SH-SY5Y (cell line): Measurements from ENCODE around the gene TMIGD1.

Experiments used
- GATA2 ChIP-seq: IDR thresholded peaks from 2 replicates; pipeline ENCODE4 v1.6.1; 2011; ENCODE audit warnings: mild to moderate bottlenecking, low read depth, low read length
- GATA3 ChIP-seq: IDR thresholded peaks from 2 replicates; pipeline ENCODE4 v1.6.1; 2011; ENCODE audit warnings: low read depth, mild to moderate bottlenecking, low read length, moderate library complexity

DNA sequence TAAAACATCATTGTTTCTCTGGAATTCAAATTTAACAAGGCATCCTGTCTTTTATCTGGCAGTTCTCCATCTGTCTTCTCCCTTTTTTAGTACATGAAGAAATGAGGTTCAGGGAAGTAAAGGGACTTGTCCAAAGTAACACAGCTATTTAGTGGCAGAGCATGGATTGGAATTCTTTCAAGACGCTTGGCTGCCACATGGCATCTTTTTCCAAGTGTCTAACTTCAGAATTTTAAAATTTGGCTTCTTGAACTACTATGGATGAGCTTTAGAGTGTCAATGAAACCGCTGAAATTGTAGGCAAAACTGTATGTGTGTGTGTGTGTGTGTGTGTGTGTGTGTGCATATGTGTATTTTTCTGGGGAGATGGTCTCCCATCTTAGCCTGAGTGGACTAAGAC is 5.2 kb upstream of the TMIGD1 start:
- TF ChIP-seq GATA2 (no peak), GATA3 (no peak)
